GM18868 (cell line): ENCODE measurements around the gene INF2.

ENCODE experiments used
- ATAC-seq: cut with Tn5 transposase; IDR thresholded peaks from one replicate; pipeline ENCODE4 v1.9.1; 2021; ENCODE audit warnings: mild to moderate bottlenecking, moderate library complexity; ENCODE audit not compliant: unreplicated experiment

INF2 gene

GRCh38 chr14:104732931-104733681 lies 43.7 kb downstream of the INF2 start:
- no peak for ATAC-seq

DNA sequence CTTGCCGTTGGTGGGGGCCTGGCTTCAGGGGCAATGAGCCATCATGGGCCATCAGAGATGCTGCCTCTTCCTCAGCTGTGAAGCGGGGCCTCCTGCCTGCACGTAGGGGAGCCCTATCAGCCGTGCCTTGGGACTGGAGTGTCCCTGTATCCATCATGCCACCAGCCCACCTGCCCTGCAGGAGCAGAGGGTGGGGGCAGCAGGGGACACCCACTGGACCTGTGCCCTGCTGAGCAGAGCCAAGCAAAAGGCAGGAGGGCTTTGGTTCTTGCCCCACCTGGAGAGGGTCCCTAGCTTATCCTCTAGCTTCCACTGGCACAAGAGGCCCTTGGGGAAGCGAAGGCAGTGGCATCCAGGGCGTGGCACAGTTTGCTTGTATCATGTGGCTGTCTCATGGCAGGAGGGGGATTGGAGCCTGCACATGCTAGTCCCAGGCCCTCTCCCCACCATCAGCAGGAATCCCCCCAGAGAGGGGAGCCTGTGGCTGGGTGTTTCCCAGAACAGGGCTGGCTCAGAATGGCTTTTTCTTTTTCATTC lies 44.7 kb downstream of the INF2 start:
- ATAC-seq: no peak

DNA sequence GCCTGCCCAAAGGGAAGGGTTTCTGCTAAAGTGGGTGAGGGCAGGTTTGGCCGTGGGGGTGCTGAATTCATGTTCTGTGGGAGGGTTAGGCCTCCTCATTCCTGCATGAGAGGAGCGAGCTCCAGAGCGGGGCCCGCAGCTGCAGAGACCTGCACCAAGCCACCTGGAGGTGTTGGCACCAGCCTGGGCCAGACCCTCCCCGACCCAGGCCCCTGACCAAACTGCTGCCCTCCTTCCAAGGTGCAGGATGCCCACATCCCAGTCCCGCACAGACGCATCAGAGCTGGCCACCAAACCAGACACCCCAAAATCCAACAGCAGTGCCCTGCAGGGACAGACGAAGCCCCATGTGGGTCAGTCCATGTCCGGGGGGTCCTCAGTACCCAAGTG lies 45.2 kb downstream of the INF2 start:
- no peak for ATAC-seq

- no peak for ATAC-seq
These were observed 45.8 kb downstream of the INF2 start for GRCh38 chr14:104734991-104735779.

DNA sequence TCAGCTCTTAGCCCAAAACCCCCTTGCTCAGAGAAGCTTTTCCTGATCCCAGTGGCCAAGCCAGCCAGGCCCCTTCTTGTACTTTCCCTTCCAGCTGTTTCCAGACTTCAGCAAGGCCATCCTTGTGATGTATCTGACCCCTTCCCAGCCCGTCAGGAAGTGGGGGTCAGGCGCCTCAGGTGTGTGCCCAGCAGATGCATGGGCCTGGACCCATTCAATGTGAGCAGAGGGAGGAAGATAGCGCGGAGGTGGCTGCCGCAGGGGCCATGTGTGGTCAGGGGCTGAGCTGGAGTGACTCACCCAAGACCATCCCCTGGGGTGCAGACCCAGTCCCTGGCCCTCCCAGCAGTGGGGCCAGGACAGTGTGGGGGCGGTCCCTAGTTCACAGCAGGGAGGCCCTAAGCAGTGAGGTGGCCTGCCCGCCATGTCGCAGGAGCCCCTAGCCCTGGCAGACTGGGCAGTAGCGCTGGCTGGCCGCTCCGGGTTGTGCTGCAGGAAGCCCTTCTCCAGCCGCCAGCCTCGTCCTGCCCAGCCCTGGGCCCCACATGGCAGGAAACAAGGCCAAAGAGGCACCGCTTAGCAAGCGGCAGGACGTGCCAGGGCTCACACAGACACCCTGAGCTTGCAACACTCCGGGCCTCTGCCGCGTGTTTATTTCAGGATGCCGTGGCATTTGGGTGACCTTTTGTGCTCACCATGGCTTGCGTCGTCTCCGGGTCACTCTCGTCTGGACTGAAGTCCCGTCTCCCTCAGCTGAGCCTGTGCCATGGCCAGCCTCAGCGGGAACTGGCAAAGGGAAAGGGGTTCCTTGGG lies 46.6 kb downstream of the INF2 start:
- ATAC-seq: no peak

- ATAC-seq: no peak
These were observed 49.1 kb downstream of the INF2 start for GRCh38 chr14:104738375-104739019.

GRCh38 chr14:104739026-104739425 lies 49.6 kb downstream of the INF2 start:
- ATAC-seq: no peak

DNA sequence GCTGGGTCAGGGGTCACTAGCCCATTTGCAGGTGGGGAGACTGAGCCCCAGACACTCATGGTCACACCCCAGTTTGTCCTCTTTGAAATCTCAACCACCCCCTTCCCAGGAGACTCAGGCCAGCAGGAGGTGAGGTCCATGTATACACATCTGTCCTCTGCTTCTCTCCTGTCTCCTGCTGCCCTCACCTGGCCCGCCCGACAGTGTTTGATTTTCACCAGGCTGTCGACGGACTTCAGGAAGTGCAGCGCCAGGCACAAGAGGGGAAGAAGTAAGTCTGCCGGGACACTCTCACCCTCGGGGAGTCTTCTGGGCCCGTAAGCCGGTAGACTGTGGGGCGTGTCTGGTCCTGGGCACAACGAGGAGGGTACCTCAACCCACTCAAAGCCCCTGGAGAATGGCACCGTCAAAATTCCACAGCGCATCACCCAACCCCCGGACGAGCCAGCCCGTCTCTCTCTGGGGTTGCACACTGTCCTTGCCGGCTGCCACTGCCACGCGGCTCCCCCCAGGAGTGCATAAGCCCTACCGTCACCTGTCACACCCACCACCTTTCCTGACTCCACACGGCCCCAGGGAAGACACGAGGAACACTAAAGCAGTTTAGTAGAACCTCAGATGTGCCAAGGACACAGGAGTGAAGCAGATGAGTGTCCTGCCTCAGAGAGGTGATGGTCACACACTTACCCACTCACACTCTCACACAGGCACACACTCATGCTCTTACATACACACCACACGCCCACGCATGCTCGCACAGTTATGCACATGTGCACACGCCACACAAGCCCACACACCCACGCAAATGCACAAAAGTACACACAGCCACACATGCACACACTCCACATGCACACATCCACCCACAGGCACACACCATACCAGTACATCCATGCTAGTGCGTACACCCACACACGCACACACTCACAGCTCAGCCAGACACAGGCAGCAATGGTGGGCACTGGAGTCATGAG lies 50.4 kb downstream of the INF2 start:
- ATAC-seq: no peak

- no peak for ATAC-seq
These were observed 51.8 kb downstream of the INF2 start for GRCh38 chr14:104741108-104741802.

DNA sequence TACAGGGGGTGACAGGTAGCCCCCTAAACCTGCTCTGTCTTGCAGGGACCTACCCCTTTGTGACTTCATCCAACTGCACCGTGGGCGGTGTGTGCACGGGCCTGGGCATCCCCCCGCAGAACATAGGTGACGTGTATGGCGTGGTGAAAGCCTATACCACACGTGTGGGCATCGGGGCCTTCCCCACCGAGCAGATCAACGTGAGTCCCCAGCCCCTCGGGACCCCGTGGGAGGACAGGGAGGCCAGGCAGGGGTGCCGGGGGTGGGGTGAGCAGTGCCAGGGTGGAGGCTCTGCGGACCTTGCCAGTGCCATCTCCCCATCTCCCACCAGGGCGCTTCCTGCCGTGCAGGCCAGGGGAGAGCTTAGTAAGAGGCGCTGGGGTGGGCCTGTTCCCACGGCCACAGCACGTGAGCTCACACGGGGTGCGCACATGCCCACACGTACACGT lies 52.4 kb downstream of the INF2 start:
- ATAC-seq: no peak

- no peak for ATAC-seq
These were observed 53.4 kb downstream of the INF2 start for GRCh38 chr14:104742586-104743455.

DNA sequence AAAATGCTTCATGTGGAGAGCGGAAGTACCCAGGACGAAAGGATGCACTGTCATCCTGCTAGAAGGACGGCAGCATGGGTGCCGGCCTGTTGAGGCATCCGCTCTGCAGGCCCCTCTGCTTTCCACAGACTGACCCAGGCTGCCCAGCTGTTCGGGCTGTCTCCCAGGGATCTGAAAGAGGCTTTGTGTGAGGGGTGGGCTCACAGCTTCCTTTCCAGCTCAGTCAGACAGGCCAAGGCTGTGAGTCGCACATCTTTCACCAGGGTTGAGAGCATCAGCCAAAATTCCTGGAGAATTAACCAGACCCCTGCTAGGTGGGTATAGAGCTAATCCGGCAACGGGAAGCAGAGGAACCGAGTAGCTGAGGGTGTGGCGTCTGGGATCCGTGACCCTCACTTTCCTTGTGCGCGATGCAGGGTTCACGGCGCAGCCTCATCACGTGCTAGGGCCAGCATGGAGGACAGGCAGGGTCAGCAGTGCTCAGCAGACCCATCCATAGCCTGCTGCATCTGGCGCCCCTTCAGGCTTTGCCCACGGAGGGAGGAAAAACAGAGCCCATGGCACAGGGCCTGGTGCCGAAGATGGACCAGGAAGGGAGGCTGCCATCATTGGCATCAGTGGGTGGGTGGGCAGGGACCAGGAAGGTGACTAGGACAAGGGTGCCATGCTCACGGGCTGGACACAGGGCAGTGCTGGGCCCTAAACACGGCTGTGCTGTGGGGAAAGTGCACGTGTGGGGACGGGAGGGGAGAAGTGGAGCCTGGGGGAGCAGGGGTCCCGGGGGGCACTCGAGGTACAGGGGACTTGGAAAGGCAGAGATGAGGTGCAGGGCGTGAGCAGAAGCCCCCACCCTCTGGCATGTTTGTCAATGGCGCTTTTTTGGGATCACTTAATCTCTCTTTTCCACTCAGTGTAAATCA lies 54.3 kb downstream of the INF2 start:
- ATAC-seq: no peak

GRCh38 chr14:104744484-104744883 lies 55.1 kb downstream of the INF2 start:
- no peak for ATAC-seq

DNA sequence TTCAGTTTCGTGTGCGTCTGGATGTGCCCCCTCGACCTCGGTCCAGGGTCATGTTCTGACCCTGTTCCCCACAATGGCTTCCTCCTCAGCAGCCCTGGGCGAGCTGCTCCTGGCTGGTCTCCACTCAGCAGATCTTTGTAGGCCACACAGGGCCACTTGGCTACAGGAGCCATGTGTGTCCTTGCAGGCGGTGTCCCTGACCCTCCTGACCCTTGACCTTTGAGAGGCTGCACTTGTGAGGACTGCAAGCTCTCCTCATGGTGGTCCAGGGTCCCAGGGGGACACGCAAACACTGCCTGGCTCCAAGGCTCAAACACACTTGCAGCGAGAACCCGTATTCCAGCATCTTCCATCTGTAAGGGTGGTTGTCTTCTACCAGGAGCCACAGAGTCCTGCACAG lies 56.0 kb downstream of the INF2 start:
- ATAC-seq: no peak

GRCh38 chr14:104746071-104746545 lies 56.7 kb downstream of the INF2 start:
- no peak for ATAC-seq

DNA sequence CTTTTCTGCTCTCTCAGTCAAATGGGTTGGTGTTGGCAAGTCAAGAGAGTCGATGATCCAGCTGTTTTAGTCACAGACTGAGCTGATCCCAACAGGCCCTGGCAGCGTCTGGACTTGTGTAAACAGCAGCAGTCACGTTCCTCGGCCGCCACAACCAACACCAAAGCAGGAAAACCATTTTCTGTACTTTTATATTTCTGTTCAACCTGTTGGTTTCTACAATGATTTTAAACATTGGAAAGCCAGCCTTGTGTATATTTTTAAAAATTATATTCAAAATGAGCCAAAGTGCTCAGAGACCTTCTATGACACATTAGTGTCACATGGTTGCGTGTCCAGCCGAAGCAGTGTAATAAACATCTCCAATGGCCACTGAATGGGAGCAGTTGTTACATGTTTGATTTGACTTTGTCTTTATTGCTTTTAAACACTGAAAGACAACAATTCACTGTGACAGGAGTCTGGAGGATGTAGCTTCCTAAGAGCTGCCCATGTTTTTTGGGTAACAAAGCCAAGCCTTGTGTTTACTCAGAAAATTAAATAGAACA lies 57.6 kb downstream of the INF2 start:
- ATAC-seq: no peak
